ENCODE data around the gene MBTPS1. TPM values are rescaled to one million over a fixed set of nuclear protein-coding genes. Genes with fewer than 3 reads are reported as not detected.

MBTPS1 gene
- total RNA-seq, 6 donors from 2014 or later, result 83.6 to 156 (median 105) TPM

- H3K27ac ChIP-seq, result no peak overlapping the region
- ATAC-seq (ENCODE audit: low FRiP score in 2 of 2), result no peak
- 63 to 67% methylated on average over 11 of the region's 11 CpGs for WGBS, 2 donors
Observed at GRCh38 chr16:84082835-84083569, 33.7 kb downstream of the MBTPS1 start.

GRCh38 chr16:84082110-84082509 is 34.6 kb downstream of the MBTPS1 start:
- no peaks in the 10 kb centered on the region for H3K27me3 ChIP-seq
- TF ChIP-seq EP300 (IDR thresholded peaks at IDR 0.05) (no peak), CTCF (IDR thresholded peaks at IDR 0.05) (no peak), POLR2AphosphoS5 (IDR thresholded peaks at IDR 0.05) (no peak), POLR2A (IDR thresholded peaks at IDR 0.05) (no peak)
- ATAC-seq (ENCODE audit: low FRiP score in 2 of 2) (no peak), DNase-seq (no peak)
- H3K36me3 ChIP-seq, result peaks cover 13 to 82% (median 51%) of the 10 kb centered on the region in 4 donors
- H3K9me3 ChIP-seq, result no peaks in the 10 kb centered on the region
- H3K4me3 ChIP-seq, result no peak overlapping the region
- H3K27ac ChIP-seq, result no peak overlapping the region
- peaks cover 0 to 4% (median 2%) of the 10 kb centered on the region in 4 donors for H3K4me1 ChIP-seq
- 86 to 92% methylated on average over 5 to 6 of the region's 6 CpGs for WGBS, 2 donors

More at GRCh38 chr16:84082835-84083569, 33.7 kb downstream of the MBTPS1 start:
- Histone ChIP-seq H3K4me1 (peaks cover 0 to 4% (median 2%) of the 10 kb centered on the region in 4 donors), H3K36me3 (peaks cover 16 to 85% (median 57%) of the 10 kb centered on the region in 4 donors), H3K9me3 (no peaks in the 10 kb centered on the region), H3K27me3 (no peaks in the 10 kb centered on the region), H3K4me3 (no peak overlapping the region)
- peak in 1 of 2 donors; percentile 48 for DNase-seq
- TF ChIP-seq POLR2A (IDR thresholded peaks at IDR 0.05) (no peak), EP300 (IDR thresholded peaks at IDR 0.05) (no peak), CTCF (IDR thresholded peaks at IDR 0.05) (no peak), POLR2AphosphoS5 (IDR thresholded peaks at IDR 0.05) (no peak)

- H3K4me3 ChIP-seq, result no peak overlapping the region
- peaks cover 7 to 81% (median 45%) of the 10 kb centered on the region in 4 donors for H3K36me3 ChIP-seq
- ATAC-seq (ENCODE audit: low FRiP score in 2 of 2), result no peak
Observed at GRCh38 chr16:84081446-84081989, 35.2 kb downstream of the MBTPS1 start.

GRCh38 chr16:84080813-84081212 is 35.9 kb downstream of the MBTPS1 start:
- H3K36me3 ChIP-seq, result peaks cover 4 to 81% (median 40%) of the 10 kb centered on the region in 4 donors
- WGBS, 2 donors, result 81 to 89% methylated on average over 6 of the region's 6 CpGs
- H3K27ac ChIP-seq, result no peak overlapping the region

More at GRCh38 chr16:84081446-84081989, 35.2 kb downstream of the MBTPS1 start:
- no peak for DNase-seq
- 88 to 91% methylated on average over 8 to 14 of the region's 14 CpGs for WGBS, 2 donors
- H3K9me3 ChIP-seq, result no peaks in the 10 kb centered on the region
- no peaks in the 10 kb centered on the region for H3K27me3 ChIP-seq
- H3K27ac ChIP-seq, result no peak overlapping the region
- TF ChIP-seq CTCF (IDR thresholded peaks at IDR 0.05), result no peak
- no peak for TF ChIP-seq POLR2A (IDR thresholded peaks at IDR 0.05)
- no peak for TF ChIP-seq POLR2AphosphoS5 (IDR thresholded peaks at IDR 0.05)
- no peak for TF ChIP-seq EP300 (IDR thresholded peaks at IDR 0.05)
- H3K4me1 ChIP-seq, result peaks cover 0 to 4% (median 2%) of the 10 kb centered on the region in 4 donors

More at GRCh38 chr16:84080813-84081212, 35.9 kb downstream of the MBTPS1 start:
- TF ChIP-seq POLR2A (IDR thresholded peaks at IDR 0.05) (no peak), POLR2AphosphoS5 (IDR thresholded peaks at IDR 0.05) (no peak), CTCF (IDR thresholded peaks at IDR 0.05) (no peak), EP300 (IDR thresholded peaks at IDR 0.05) (no peak)
- H3K27me3 ChIP-seq, result no peaks in the 10 kb centered on the region
- no peak overlapping the region for H3K4me3 ChIP-seq
- H3K9me3 ChIP-seq, result no peaks in the 10 kb centered on the region
- H3K4me1 ChIP-seq, result peaks cover 0 to 4% (median 2%) of the 10 kb centered on the region in 4 donors
- ATAC-seq (ENCODE audit: low FRiP score in 2 of 2) (no peak), DNase-seq (no peak)

Data from upper lobe of left lung (tissue), 6 donors.